Mesendoderm (in vitro differentiated cells): ENCODE results near the gene GRM8.

Source experiments
- DNase-seq: peaks from one replicate; pipeline ENCODE4 v3.0.0; 2013
- H2AK5ac ChIP-seq: 2 replicates; pipeline ENCODE4 v1.6.1; 2013; ENCODE audit warnings: low read length, inconsistent platforms
- H2BK120ac ChIP-seq: 2 replicates; pipeline ENCODE4 v1.6.1; 2013; ENCODE audit warnings: low read depth, mild to moderate bottlenecking, low read length, moderate library complexity, mixed read lengths
- H2BK15ac ChIP-seq: replicated peaks from 2 replicates; pipeline ENCODE4 v1.6.1; 2013; ENCODE audit warnings: low read depth, mild to moderate bottlenecking, moderate library complexity
- H2BK5ac ChIP-seq: 2 replicates; pipeline ENCODE4 v1.6.1; 2013; ENCODE audit warnings: low read length, inconsistent platforms
- H3K18ac ChIP-seq: 2 replicates; pipeline ENCODE4 v1.6.1; 2013; ENCODE audit warnings: mild to moderate bottlenecking, low read length, mixed read lengths
- H3K23ac ChIP-seq: one replicate; pipeline ENCODE4 v1.6.1; 2013; ENCODE audit warnings: low read length
- H3K27ac ChIP-seq: 2 replicates; pipeline ENCODE4 v1.5.1; 2013; ENCODE audit warnings: low read depth, mild to moderate bottlenecking, inconsistent platforms, low read length, moderate library complexity
- H3K27me3 ChIP-seq: 2 replicates; pipeline ENCODE4 v1.6.1; 2013; ENCODE audit warnings: low read length, control low read depth, mild to moderate bottlenecking, inconsistent platforms; ENCODE audit not compliant: insufficient read depth, poor library complexity
- H3K36me3 ChIP-seq: 2 replicates; pipeline ENCODE4 v1.6.1; 2013; ENCODE audit warnings: low read length, inconsistent platforms; ENCODE audit not compliant: control insufficient read depth, insufficient read depth
- H3K4ac ChIP-seq: one replicate; pipeline ENCODE4 v1.6.1; 2013; ENCODE audit warnings: low read depth, mild to moderate bottlenecking, low read length, moderate library complexity
- H3K4me1 ChIP-seq: 2 replicates; pipeline ENCODE4 v1.6.1; 2013; ENCODE audit warnings: low read depth, low read length, inconsistent platforms; ENCODE audit not compliant: control insufficient read depth
- H3K4me2 ChIP-seq: 2 replicates; pipeline ENCODE4 v1.6.1; 2013; ENCODE audit warnings: low read length
- H3K4me3 ChIP-seq: 2 replicates; pipeline ENCODE4 v1.5.1; 2013; ENCODE audit warnings: mild to moderate bottlenecking, low read length
- H3K56ac ChIP-seq: one replicate; pipeline ENCODE4 v1.6.1; 2013; ENCODE audit warnings: low read length
- H3K79me1 ChIP-seq: 2 replicates; pipeline ENCODE4 v1.6.1; 2013; ENCODE audit warnings: low read length, inconsistent platforms
- H3K79me2 ChIP-seq: 2 replicates; pipeline ENCODE4 v1.6.1; 2013; ENCODE audit warnings: mild to moderate bottlenecking, low read length; ENCODE audit not compliant: control insufficient read depth, insufficient read depth
- H3K9ac ChIP-seq: 2 replicates; pipeline ENCODE4 v1.6.1; 2013; ENCODE audit warnings: low read length, inconsistent platforms
- H4K5ac ChIP-seq: one replicate; pipeline ENCODE4 v1.6.1; 2013; ENCODE audit warnings: low read length
- H4K8ac ChIP-seq: one replicate; pipeline ENCODE4 v1.6.1; 2013; ENCODE audit warnings: low read depth, mild to moderate bottlenecking, control low read depth, low read length, moderate library complexity
- WGBS: extraction: QIAGEN DNeasy Blood & Tissue Kit; methylation state at CpG from one replicate; pipeline ENCODE4 v1.1.7; 2013; ENCODE audit warnings: low lambda C conversion rate, missing lambda C conversion rate; ENCODE audit not compliant: insufficient coverage; ENCODE audit errors: extremely low coverage; 5-methylcytosine and 5-hydroxymethylcytosine counted together

The GRM8 gene

GRCh38 chr7:127253281-127254162, 781 bp upstream of the GRM8 start:
- Histone ChIP-seq H2AK5ac (no peak overlapping the region), H3K4me1 (no peaks in the 10 kb centered on the region), H3K79me2 (no peaks in the 10 kb centered on the region), H2BK5ac (no peak overlapping the region), H3K36me3 (no peaks in the 10 kb centered on the region), H3K4me2 (peak overlapping the region; percentile 84), H3K79me1 (no peaks in the 10 kb centered on the region), H3K4ac (peak overlapping the region; percentile 83), H3K27ac (no peak overlapping the region), H3K9ac (peak overlapping the region; percentile 78), H2BK15ac (peak overlapping the region; percentile 8), H3K27me3 (peaks cover 34% of the 10 kb centered on the region), H3K56ac (peak overlapping the region; percentile 95), H4K5ac (no peak overlapping the region), H3K4me3 (peak overlapping the region; percentile 70), H3K18ac (peak overlapping the region; percentile 81), H2BK120ac (no peak overlapping the region), H3K23ac (no peak overlapping the region), H4K8ac (no peak overlapping the region)
- WGBS = no CpG with 5 or more reads among the region's 84 CpGs
- DNase-seq = peak; percentile 79

- Histone ChIP-seq H3K27me3 (peaks cover 34% of the 10 kb centered on the region), H2BK5ac (no peak overlapping the region), H2AK5ac (no peak overlapping the region), H2BK120ac (no peak overlapping the region), H3K36me3 (no peaks in the 10 kb centered on the region), H3K4me3 (peak overlapping the region; percentile 25), H3K23ac (no peak overlapping the region), H4K5ac (no peak overlapping the region), H4K8ac (no peak overlapping the region), H3K18ac (no peak overlapping the region), H3K4ac (no peak overlapping the region), H2BK15ac (no peak overlapping the region), H3K9ac (peak overlapping the region; percentile 49), H3K4me1 (no peaks in the 10 kb centered on the region), H3K27ac (no peak overlapping the region), H3K4me2 (peak overlapping the region; percentile 25), H3K56ac (peak overlapping the region; percentile 44), H3K79me2 (no peaks in the 10 kb centered on the region), H3K79me1 (no peaks in the 10 kb centered on the region)
- DNase-seq = no peak
- WGBS = no CpG with 5 or more reads among the region's 11 CpGs
Observed at GRCh38 chr7:127252377-127252713, 396 bp downstream of the GRM8 start.

GRCh38 chr7:127251465-127252376, 1.0 kb downstream of the GRM8 start:
- DNase-seq = peak; percentile 34
- H3K79me2 ChIP-seq = no peaks in the 10 kb centered on the region
- no CpG with 5 or more reads among the region's 81 CpGs for WGBS

GRCh38 chr7:127251036-127251464, 1.7 kb downstream of the GRM8 start:
- DNase-seq = no peak
- H3K4me2 ChIP-seq = no peak overlapping the region
- H3K79me1 ChIP-seq = no peaks in the 10 kb centered on the region
- no peak overlapping the region for H2BK15ac ChIP-seq
- no peak overlapping the region for H3K23ac ChIP-seq
- H3K56ac ChIP-seq = no peak overlapping the region
- no peak overlapping the region for H4K8ac ChIP-seq
- no peaks in the 10 kb centered on the region for H3K79me2 ChIP-seq
- H3K27ac ChIP-seq = no peak overlapping the region
- H2BK5ac ChIP-seq = no peak overlapping the region
- no peak overlapping the region for H3K4ac ChIP-seq
- H3K4me3 ChIP-seq = no peak overlapping the region
- H3K18ac ChIP-seq = no peak overlapping the region
- no peak overlapping the region for H3K9ac ChIP-seq
- no peak overlapping the region for H2AK5ac ChIP-seq
- H3K4me1 ChIP-seq = no peaks in the 10 kb centered on the region
- no peaks in the 10 kb centered on the region for H3K36me3 ChIP-seq
- no peak overlapping the region for H4K5ac ChIP-seq
- peaks cover 34% of the 10 kb centered on the region for H3K27me3 ChIP-seq
- WGBS = no CpG with 5 or more reads among the region's 23 CpGs
- H2BK120ac ChIP-seq = no peak overlapping the region

More at GRCh38 chr7:127251465-127252376, 1.0 kb downstream of the GRM8 start:
- peak overlapping the region; percentile 25 for H3K4me2 ChIP-seq
- no peak overlapping the region for H2AK5ac ChIP-seq
- H4K8ac ChIP-seq = no peak overlapping the region
- peak overlapping the region; percentile 44 for H3K56ac ChIP-seq
- no peak overlapping the region for H3K23ac ChIP-seq
- H4K5ac ChIP-seq = no peak overlapping the region
- no peak overlapping the region for H3K18ac ChIP-seq
- H3K4me3 ChIP-seq = peak overlapping the region; percentile 25
- peaks cover 34% of the 10 kb centered on the region for H3K27me3 ChIP-seq
- H3K4ac ChIP-seq = no peak overlapping the region
- H2BK15ac ChIP-seq = no peak overlapping the region
- no peak overlapping the region for H3K27ac ChIP-seq
- no peaks in the 10 kb centered on the region for H3K4me1 ChIP-seq
- H3K79me1 ChIP-seq = no peaks in the 10 kb centered on the region
- no peak overlapping the region for H2BK5ac ChIP-seq
- H3K9ac ChIP-seq = peak overlapping the region; percentile 49
- no peaks in the 10 kb centered on the region for H3K36me3 ChIP-seq
- H2BK120ac ChIP-seq = no peak overlapping the region

- no peak overlapping the region for H3K9ac ChIP-seq
- no peak overlapping the region for H3K56ac ChIP-seq
- H3K18ac ChIP-seq = no peak overlapping the region
- WGBS = no CpG with 5 or more reads among the region's 12 CpGs
- DNase-seq = no peak
- H3K79me1 ChIP-seq = no peaks in the 10 kb centered on the region
- H2BK5ac ChIP-seq = no peak overlapping the region
- no peak overlapping the region for H3K4ac ChIP-seq
- no peaks in the 10 kb centered on the region for H3K4me1 ChIP-seq
- H3K36me3 ChIP-seq = no peaks in the 10 kb centered on the region
- peaks cover 34% of the 10 kb centered on the region for H3K27me3 ChIP-seq
- no peaks in the 10 kb centered on the region for H3K79me2 ChIP-seq
- no peak overlapping the region for H3K4me3 ChIP-seq
- H4K5ac ChIP-seq = no peak overlapping the region
- no peak overlapping the region for H3K27ac ChIP-seq
- H2BK15ac ChIP-seq = no peak overlapping the region
- no peak overlapping the region for H3K4me2 ChIP-seq
- H3K23ac ChIP-seq = no peak overlapping the region
- no peak overlapping the region for H4K8ac ChIP-seq
- no peak overlapping the region for H2BK120ac ChIP-seq
- H2AK5ac ChIP-seq = no peak overlapping the region
Observed at GRCh38 chr7:127250312-127251035, 2.3 kb downstream of the GRM8 start.
